IMR-90 (cell line): ENCODE results near the gene C2CD4D. TPM values are rescaled to one million over a fixed set of nuclear protein-coding genes. Genes with fewer than 3 reads are reported as not detected.

Source experiments
- ATAC-seq: fragments of 200-7000 bp; cut with Tn5 transposase; 2 replicates; pipeline ENCODE4 v1.9.1; 2020; ENCODE audit warnings: low read depth, mild to moderate bottlenecking, moderate library complexity
- BruUV-seq: library from RNA; stranded (reverse); fragments of 400-500 nt; replicated peaks from 2 replicates; lab custom pipeline; 2021; lab: Mats Ljungman, UMichigan
- CTCF ChIA-PET: fragments of 300-600 bp; formaldehyde crosslinking; extraction: SDS; loops from one replicate; lab custom pipeline; 2021; ENCODE audit warnings: antibody characterized with exemption; lab: Yijun Ruan, JAX
- POLR2A ChIA-PET: fragments of 300-600 bp; sonication (Branson Sonifier 250); formaldehyde crosslinking; loops from one replicate; lab custom pipeline; 2022; ENCODE audit warnings: antibody characterized with exemption; ENCODE audit not compliant: unreplicated experiment; lab: Charles Lee
- DNase-seq: peaks from one replicate; pipeline ENCODE4 v3.0.0; 2013
- H2AFZ ChIP-seq: replicated peaks from 2 replicates; pipeline ENCODE3; 2013; ENCODE audit warnings: low read length, mild to moderate bottlenecking; ENCODE audit not compliant: poor library complexity
- H2AK5ac ChIP-seq: 2 replicates; pipeline ENCODE4 v1.6.1; 2013; ENCODE audit warnings: low read depth, low read length, inconsistent platforms
- H2AK9ac ChIP-seq: replicated peaks from 2 replicates; pipeline ENCODE3; 2013; ENCODE audit warnings: mild to moderate bottlenecking, low read depth, low read length, moderate library complexity; ENCODE audit not compliant: poor library complexity
- H2BK120ac ChIP-seq: 2 replicates; pipeline ENCODE4 v1.6.1; 2013; ENCODE audit warnings: low read depth, low read length, inconsistent platforms
- H2BK15ac ChIP-seq: 3 replicates; pipeline ENCODE4 v1.6.1; 2013; ENCODE audit warnings: low read depth, low read length, inconsistent platforms
- H2BK20ac ChIP-seq: 2 replicates; pipeline ENCODE4 v1.6.1; 2013; ENCODE audit warnings: low read depth, mild to moderate bottlenecking, inconsistent platforms, low read length, moderate library complexity
- H2BK5ac ChIP-seq: 2 replicates; pipeline ENCODE4 v1.6.1; 2013; ENCODE audit warnings: mild to moderate bottlenecking, low read depth, low read length, inconsistent platforms; ENCODE audit not compliant: poor library complexity, severe bottlenecking
- H3K14ac ChIP-seq: replicated peaks from 2 replicates; pipeline ENCODE4 v1.6.1; 2013; ENCODE audit warnings: low read depth, low read length, inconsistent platforms
- H3K18ac ChIP-seq: 2 replicates; pipeline ENCODE4 v1.6.1; 2013; ENCODE audit warnings: low read depth, low read length, control low read depth
- H3K23ac ChIP-seq: 2 replicates; pipeline ENCODE4 v1.6.1; 2013; ENCODE audit warnings: low read depth, low read length, inconsistent platforms
- H3K27ac ChIP-seq: 2 replicates; pipeline ENCODE4 v1.5.1; 2013; ENCODE audit warnings: mild to moderate bottlenecking, control low read depth, low read length; ENCODE audit not compliant: insufficient read depth
- H3K27me3 ChIP-seq: 2 replicates; pipeline ENCODE4 v1.6.1; 2013; ENCODE audit warnings: low read length; ENCODE audit not compliant: control insufficient read depth, insufficient read depth
- H3K36me3 ChIP-seq: 2 replicates; pipeline ENCODE4 v1.6.1; 2013; ENCODE audit warnings: low read length, mixed read lengths; ENCODE audit not compliant: control insufficient read depth, insufficient read depth
- H3K4ac ChIP-seq: 2 replicates; pipeline ENCODE4 v1.6.1; 2013; ENCODE audit warnings: low read depth, low read length, inconsistent platforms
- H3K4me1 ChIP-seq: 2 replicates; pipeline ENCODE4 v1.6.1; 2013; ENCODE audit warnings: low read length, mixed read lengths; ENCODE audit not compliant: control insufficient read depth, insufficient read depth
- H3K4me2 ChIP-seq: 2 replicates; pipeline ENCODE4 v1.6.1; 2013; ENCODE audit warnings: low read depth, mild to moderate bottlenecking, control low read depth, low read length, moderate library complexity
- H3K4me3 ChIP-seq: 2 replicates; pipeline ENCODE4 v1.5.1; 2013; ENCODE audit warnings: low read depth, mild to moderate bottlenecking, control low read depth, low read length, moderate library complexity; ENCODE audit not compliant: insufficient read depth
- H3K56ac ChIP-seq: 2 replicates; pipeline ENCODE4 v1.6.1; 2013; ENCODE audit warnings: low read length, inconsistent platforms; ENCODE audit not compliant: insufficient read depth; ENCODE audit errors: extremely low read depth
- H3K79me1 ChIP-seq, 2 experiments: 2 replicates each; pipeline ENCODE4 v1.6.1; 2013; ENCODE audit warnings: low read length in 2 of 2, inconsistent platforms in 1 of 2, low read depth in 1 of 2
- H3K9ac ChIP-seq: 2 replicates; pipeline ENCODE4 v1.6.1; 2013; ENCODE audit warnings: low read depth, low read length, control low read depth
- H3K9me1 ChIP-seq: 2 replicates; pipeline ENCODE4 v1.6.1; 2013; ENCODE audit warnings: low read length, inconsistent platforms; ENCODE audit not compliant: insufficient read depth
- H3K9me3 ChIP-seq: 2 replicates; pipeline ENCODE4 v1.6.1; 2013; ENCODE audit warnings: low read length; ENCODE audit not compliant: control insufficient read depth, insufficient read depth
- H4K20me1 ChIP-seq: 2 replicates; pipeline ENCODE4 v1.6.1; 2013; ENCODE audit warnings: low read length, inconsistent platforms; ENCODE audit not compliant: insufficient read depth
- H4K5ac ChIP-seq: 2 replicates; pipeline ENCODE4 v1.6.1; 2013; ENCODE audit warnings: mild to moderate bottlenecking, low read depth, low read length, control low read depth
- H4K8ac ChIP-seq, 2 experiments: 2 replicates each; pipeline ENCODE4 v1.6.1; 2013; ENCODE audit warnings: low read depth in 2 of 2, low read length in 2 of 2, control low read depth in 1 of 2, inconsistent platforms in 1 of 2
- H4K91ac ChIP-seq: 2 replicates; pipeline ENCODE4 v1.6.1; 2013; ENCODE audit warnings: low read depth, low read length, inconsistent platforms; ENCODE audit not compliant: insufficient read depth
- POLR2A ChIP-seq: IDR thresholded peaks from 2 replicates; pipeline ENCODE4 v1.6.1; 2012; ENCODE audit warnings: mild to moderate bottlenecking, low read depth, low read length
- RCOR1 ChIP-seq: IDR thresholded peaks from 2 replicates; pipeline ENCODE4 v1.6.1; 2012; ENCODE audit warnings: mild to moderate bottlenecking, low read length, improper control_type of control experiment; ENCODE audit not compliant: insufficient replicate concordance
- WGBS, 2 experiments: methylation state at CpG; one replicate each; pipeline versions ENCODE4 v1.1.5 to v1.1.7; 2013; ENCODE audit warnings: missing lambda C conversion rate in 2 of 2; ENCODE audit not compliant: insufficient read length in 1 of 2; ENCODE audit errors: extremely low coverage in 2 of 2; 5-methylcytosine and 5-hydroxymethylcytosine counted together
- dilution Hi-C: fragments of 300-500 bp; cut with HindIII; formaldehyde crosslinking; loops from one replicate; pipeline ENCODE4 v1.14.3; 2018; ENCODE audit warnings: low sequenced_read_pairs; ENCODE audit not compliant: unreplicated experiment
- in situ Hi-C: fragments of 300-500 bp; cut with MboI; formaldehyde crosslinking; loops from 3 replicates; pipeline ENCODE4 v1.14.3; 2019; ENCODE audit warnings: low sequenced_read_pairs, inconsistent platforms, mixed read lengths
- intact Hi-C: fragments of 100-400 bp; cut with micrococcal nuclease; formaldehyde crosslinking; loops from 2 replicates; pipeline ENCODE4 v1.10.0; 2022
- polyA plus RNA-seq, 3 experiments: library from polyadenylated mRNA; depleted of rRNA; stranded (reverse); fragments of >200 nt; gene quantifications; 2 replicates each; pipeline ENCODE4 v1.2.3, GENCODE V29; 2012; ENCODE audit warnings: low replicate concordance in 1 of 3
- total RNA-seq: library from RNA; depleted of rRNA; stranded (reverse); fragments of >200 nt; gene quantifications from 2 replicates; pipeline ENCODE4 v1.2.3, GENCODE V29; 2012

Gene C2CD4D
- total and polyA plus RNA-seq, 2 of the 4 experiments (the other 2 are of a cell fraction) = not detected

GRCh38 chr1:151828921-151829320 lies 10.7 kb downstream of the C2CD4D start:
- H2AK9ac ChIP-seq = no peak overlapping the region
- H3K27ac ChIP-seq = no peak overlapping the region
- no peak overlapping the region for H2BK20ac ChIP-seq
- H2AK5ac ChIP-seq = no peak overlapping the region
- H3K4me1 ChIP-seq = no peaks in the 10 kb centered on the region
- in situ Hi-C loops (no loop called here), intact Hi-C loops (no loop called here), dilution Hi-C loops (no loop called here)
- no peak overlapping the region for H2BK15ac ChIP-seq
- H3K14ac ChIP-seq = no peak overlapping the region
- H3K79me1 ChIP-seq = no peaks in the 10 kb centered on the region
- H3K9me3 ChIP-seq = no peaks in the 10 kb centered on the region
- TF ChIP-seq POLR2A = no peak
- TF ChIP-seq RCOR1 = no peak
- no peak overlapping the region for H4K91ac ChIP-seq
- H2AFZ ChIP-seq = no peak overlapping the region
- no peak overlapping the region for H2BK5ac ChIP-seq
- H4K8ac ChIP-seq = no peak overlapping the region
- no TSS peak for BruUV-seq
- DNase-seq (peak; percentile 11), ATAC-seq (peak; percentile 58)
- no peak overlapping the region for H3K18ac ChIP-seq
- no peak overlapping the region for H2BK120ac ChIP-seq
- peaks cover 57% of the 10 kb centered on the region for H3K27me3 ChIP-seq
- WGBS, 2 experiments = 4% methylated on average over 4 of the region's 12 CpGs; no CpG with 5 or more reads in 1 of the 2 experiments
- H3K56ac ChIP-seq = no peak overlapping the region
- CTCF ChIA-PET = no interaction called here
- POLR2A ChIA-PET = no interaction called here
- H3K4me3 ChIP-seq = no peak overlapping the region
- no peak overlapping the region for H3K9ac ChIP-seq
- no peaks in the 10 kb centered on the region for H4K20me1 ChIP-seq
- H4K5ac ChIP-seq = no peak overlapping the region
- H3K23ac ChIP-seq = no peak overlapping the region
- H3K9me1 ChIP-seq = no peaks in the 10 kb centered on the region
- no peak overlapping the region for H3K4ac ChIP-seq
- H3K4me2 ChIP-seq = no peak overlapping the region
- H3K36me3 ChIP-seq = no peaks in the 10 kb centered on the region
